NB4 (cell line): ENCODE data around the gene CD151.

Source experiments
- DNase-seq: peaks from one replicate; pipeline ENCODE4 v3.0.0; 2010; ENCODE audit warnings: low read depth
- H3K4me3 ChIP-seq: one replicate; pipeline ENCODE4 v1.5.1; 2011; ENCODE audit warnings: mild to moderate bottlenecking, low read depth, low read length, moderate library complexity
- CTCF ChIP-seq: IDR thresholded peaks from one replicate; pipeline ENCODE4 v1.5.1; 2012; ENCODE audit warnings: low read depth, low read length
- MAX ChIP-seq: IDR thresholded peaks from 2 replicates; pipeline ENCODE4 v1.6.1; 2011; ENCODE audit warnings: low read depth, low read length
- MYC ChIP-seq: IDR thresholded peaks from 2 replicates; pipeline ENCODE4 v1.6.1; 2011; ENCODE audit warnings: low read depth, low read length
- POLR2A ChIP-seq: IDR thresholded peaks from 2 replicates; pipeline ENCODE4 v1.6.1; 2011; ENCODE audit warnings: mild to moderate bottlenecking; ENCODE audit not compliant: insufficient read length; ENCODE audit errors: extremely low read depth

The CD151 gene

GRCh38 chr11:818396-819128 lies 14.2 kb upstream of the CD151 start, which contains the start of gene PNPLA2:
PNPLA2 (plus strand) TSS chr11:818914; CDS start chr11:819719, 805 bp downstream.
- DNase-seq = no peak
- TF ChIP-seq MAX = no peak
- no peak for TF ChIP-seq CTCF
- no peak for TF ChIP-seq POLR2A
- TF ChIP-seq MYC = no peak
- H3K4me3 ChIP-seq = peak within 1 kb of the TSS; percentile 68

GRCh38 chr11:819129-819931 lies 13.4 kb upstream of the CD151 start:
- peak overlapping the region; percentile 68 for H3K4me3 ChIP-seq
- DNase-seq = peak; percentile 91
- TF ChIP-seq MYC (no peak; the same call in none of the 2 replicates), POLR2A (peak; percentile 84)

GRCh38 chr11:819943-820649 lies 12.7 kb upstream of the CD151 start:
- peak overlapping the region; percentile 68 for H3K4me3 ChIP-seq
- DNase-seq = peak; percentile 93
- TF ChIP-seq CTCF (no peak), POLR2A (no peak), MYC (peak; percentile 26), MAX (peak; percentile 41; the same call in 1 of the 2 replicates)

- H3K4me3 ChIP-seq = peak overlapping the region; percentile 68
- TF ChIP-seq MYC (no peak), MAX (no peak), CTCF (no peak), POLR2A (no peak)
- DNase-seq = peak; percentile 61
Observed at GRCh38 chr11:820655-821511, 11.9 kb upstream of the CD151 start.

- peak overlapping the region; percentile 68 for H3K4me3 ChIP-seq
- TF ChIP-seq CTCF = no peak
- TF ChIP-seq MYC = peak; percentile 50; the same call in 1 of the 2 replicates
- TF ChIP-seq POLR2A = no peak
- peak; percentile 58 for TF ChIP-seq MAX
- DNase-seq = peak; percentile 73
Observed at GRCh38 chr11:821512-822371, 11.0 kb upstream of the CD151 start.
